Measurements from ENCODE around the gene ZNF628.

GRCh38 chr19:55472463-55472862 is 4.0 kb upstream of the ZNF628 start:
- TF ChIP-seq CTCF (conservative IDR thresholded peaks at IDR 0.05) (no peak), ZFX (IDR thresholded peaks at IDR 0.05) (no peak)
